Omental fat pad (tissue), 4 donors: Measurements from ENCODE around the gene ZDHHC8. TPM values are rescaled to one million over a fixed set of nuclear protein-coding genes. Genes with fewer than 3 reads are reported as not detected.

Experiments used
- ATAC-seq: fragments of 150-250 bp; one replicate; pipeline ENCODE4 v1.9.1; 2016; ENCODE audit warnings: mild to moderate bottlenecking, moderate library complexity; ENCODE audit not compliant: low FRiP score
- DNase-seq: peaks from one replicate; pipeline ENCODE4 v3.0.0-alpha.2; 2019; ENCODE audit warnings: low spot score
- CTCF ChIP-seq, 3 donors: fragments of 450-650 bp; IDR thresholded peaks; one replicate each; pipeline ENCODE4 v1.5.1; 2016 to 2017; ENCODE audit warnings: antibody characterized with exemption in 3 of 3, mild to moderate bottlenecking in 3 of 3, moderate library complexity in 2 of 3
- total RNA-seq, 4 donors: library from RNA; depleted of rRNA; stranded (reverse); fragments of >200 nt; gene quantifications; one replicate each; pipeline ENCODE4 v1.1.0, GENCODE V29; 2016

The ZDHHC8 gene
- total RNA-seq, 4 donors from 2014 or later, result 9.5 to 23.3 (median 16.4) TPM

GRCh38 chr22:20178915-20179227, 47.3 kb downstream of the ZDHHC8 start:
- DNase-seq (no peak), ATAC-seq (no peak)
- no peak for TF ChIP-seq CTCF (IDR thresholded peaks at IDR 0.05)

GRCh38 chr22:20179455-20180244, 48.0 kb downstream of the ZDHHC8 start:
- no peak for TF ChIP-seq CTCF (IDR thresholded peaks at IDR 0.05)
- no peak for ATAC-seq

GRCh38 chr22:20180245-20180630, 48.6 kb downstream of the ZDHHC8 start:
- ATAC-seq (no peak), DNase-seq (no peak)
- no peak for TF ChIP-seq CTCF (IDR thresholded peaks at IDR 0.05)

More at GRCh38 chr22:20179455-20180244, 48.0 kb downstream of the ZDHHC8 start:
- DNase-seq, result no peak

- no peak for ATAC-seq
- no peak for DNase-seq
- TF ChIP-seq CTCF (IDR thresholded peaks at IDR 0.05), result no peak
Measured at GRCh38 chr22:20180640-20181039, 49.0 kb downstream of the ZDHHC8 start.

- no peak for TF ChIP-seq CTCF (IDR thresholded peaks at IDR 0.05)
- ATAC-seq (no peak), DNase-seq (no peak)
Measured at GRCh38 chr22:20181194-20181883, 49.7 kb downstream of the ZDHHC8 start.

GRCh38 chr22:20181884-20182236, 50.3 kb downstream of the ZDHHC8 start:
- no peak for TF ChIP-seq CTCF (IDR thresholded peaks at IDR 0.05)
- DNase-seq (no peak), ATAC-seq (no peak)

GRCh38 chr22:20182365-20182764, 50.8 kb downstream of the ZDHHC8 start:
- ATAC-seq (no peak), DNase-seq (no peak)
- TF ChIP-seq CTCF (IDR thresholded peaks at IDR 0.05), result no peak
